GM21723 (cell line): ENCODE data around the gene SCN11A.
"Not testable (repeated sequence)": the region's sequence is repeated elsewhere in the genome, so short reads cannot be mapped to it uniquely, and the experiment has no call there.

Experiments used
- ATAC-seq: cut with Tn5 transposase; IDR thresholded peaks from one replicate; pipeline ENCODE4 v1.9.1; 2021; ENCODE audit warnings: mild to moderate bottlenecking, moderate library complexity; ENCODE audit not compliant: unreplicated experiment

Gene SCN11A

DNA sequence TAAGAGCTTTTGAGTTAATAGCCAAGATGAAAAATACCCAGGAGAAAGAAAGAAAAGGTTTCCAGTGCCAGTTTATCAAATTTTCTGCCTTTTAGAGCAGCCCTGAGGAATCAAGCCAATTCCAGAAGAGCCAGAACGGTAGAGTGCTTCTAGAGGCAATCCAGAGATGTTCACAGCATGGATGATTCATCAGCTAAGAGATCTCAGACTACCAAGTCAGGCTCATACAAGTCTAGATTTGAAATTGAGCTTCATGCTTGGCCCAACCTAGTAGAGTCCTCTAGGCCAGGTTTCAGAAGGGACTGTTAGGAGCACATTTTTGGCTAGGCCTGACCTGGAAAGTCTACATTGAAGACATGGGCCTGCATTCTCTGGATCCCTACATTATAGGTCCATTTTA, 15.5 kb upstream of the SCN11A start:
- ATAC-seq = no peak

DNA sequence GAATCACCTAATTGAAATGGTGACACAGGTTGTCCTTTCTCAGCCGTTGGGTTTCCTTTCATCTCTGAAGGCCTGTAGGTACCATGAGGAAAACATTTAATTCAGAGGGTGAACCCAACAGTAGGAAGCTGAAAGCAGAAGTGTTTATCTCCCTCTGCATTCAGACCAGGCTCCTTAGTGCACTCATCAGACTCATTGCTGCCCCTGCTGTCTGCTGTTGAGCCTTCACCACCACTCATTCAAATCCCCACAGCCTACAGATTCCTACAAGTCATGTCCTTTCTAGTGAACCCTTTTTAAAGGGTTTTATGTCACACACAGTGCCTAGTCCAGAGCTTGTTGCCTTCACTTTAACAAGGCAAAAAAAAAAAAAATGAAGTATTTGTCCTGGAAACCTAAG, 13.5 kb upstream of the SCN11A start:
- ATAC-seq = peak; percentile 100

DNA sequence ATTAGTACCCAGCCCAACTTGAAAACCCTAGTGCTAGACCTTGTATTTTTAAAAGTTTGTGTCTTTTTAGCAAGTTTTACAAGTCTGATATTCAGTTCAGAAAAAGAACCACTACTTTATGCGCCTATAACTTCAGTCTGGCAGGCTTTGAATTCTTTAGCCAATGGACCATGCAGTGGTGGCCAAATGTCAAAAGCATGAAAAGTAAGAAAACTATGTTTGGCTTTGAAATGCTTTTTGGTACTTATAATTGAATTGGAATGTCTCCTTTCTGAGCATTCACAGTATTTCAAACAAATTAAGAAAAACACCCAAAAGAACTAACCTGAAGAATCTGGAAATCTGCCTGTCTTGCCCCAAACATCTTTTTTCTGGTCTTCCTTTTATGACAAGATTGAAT, 12.9 kb upstream of the SCN11A start:
- no peak for ATAC-seq

DNA sequence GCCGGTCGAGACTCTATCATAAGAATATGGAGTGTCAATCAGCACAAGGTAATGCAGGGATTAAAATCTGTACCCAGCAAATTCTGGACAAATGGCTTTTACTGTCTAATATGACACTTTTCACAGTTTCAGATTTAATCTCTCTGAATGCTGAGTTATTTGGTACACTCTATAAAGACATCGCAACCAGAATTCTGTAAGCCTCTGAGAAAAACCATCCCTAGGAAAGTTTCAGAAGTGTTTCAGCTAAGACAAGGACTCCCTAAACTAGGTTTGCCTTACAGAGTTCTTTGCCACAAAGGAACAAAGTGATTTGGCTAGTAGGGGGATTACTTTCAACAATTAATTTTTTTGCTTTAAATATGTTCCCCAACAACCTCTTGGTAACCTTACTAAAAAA, 11.4 kb upstream of the SCN11A start:
- no peak for ATAC-seq

DNA sequence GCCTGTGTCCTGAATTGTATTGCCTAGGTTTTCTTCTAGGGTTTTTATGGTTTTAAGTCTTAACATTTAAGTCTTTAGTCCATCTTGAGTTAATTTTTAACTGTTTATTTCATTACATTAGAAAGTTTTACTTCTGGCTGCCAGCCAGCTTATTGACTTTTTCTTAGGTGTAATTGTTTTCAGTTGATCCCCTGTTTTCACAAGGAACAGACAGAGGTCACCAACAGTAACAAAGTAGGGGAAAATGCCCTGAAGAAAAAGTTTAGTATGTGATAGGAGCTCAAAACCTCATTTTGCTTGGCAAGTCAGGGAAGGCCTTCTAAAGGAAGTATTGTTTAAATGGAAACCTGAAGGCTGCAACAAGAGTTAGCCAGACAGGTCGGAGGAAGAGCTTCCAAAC, 10.4 kb upstream of the SCN11A start:
- no peak for ATAC-seq

DNA sequence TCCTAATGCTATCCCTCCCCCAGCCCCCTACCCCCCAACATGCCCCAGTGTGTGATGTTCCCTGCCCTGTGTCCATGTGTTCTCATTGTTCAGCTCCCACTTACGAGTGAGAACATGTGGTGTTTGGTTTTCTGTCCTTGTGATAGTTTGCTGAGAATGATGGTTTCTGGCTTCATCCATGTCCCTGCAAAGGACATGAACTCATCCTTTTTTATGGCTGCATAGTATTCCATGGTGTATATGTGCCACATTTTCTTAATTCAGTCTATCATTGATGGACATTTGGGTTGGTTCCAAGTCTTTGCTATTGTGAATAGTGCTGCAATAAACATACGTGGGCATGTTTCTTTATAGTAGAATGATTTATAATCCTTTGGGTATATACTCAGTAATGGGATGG, 9.5 kb upstream of the SCN11A start:
- ATAC-seq = not testable (repeated sequence)

DNA sequence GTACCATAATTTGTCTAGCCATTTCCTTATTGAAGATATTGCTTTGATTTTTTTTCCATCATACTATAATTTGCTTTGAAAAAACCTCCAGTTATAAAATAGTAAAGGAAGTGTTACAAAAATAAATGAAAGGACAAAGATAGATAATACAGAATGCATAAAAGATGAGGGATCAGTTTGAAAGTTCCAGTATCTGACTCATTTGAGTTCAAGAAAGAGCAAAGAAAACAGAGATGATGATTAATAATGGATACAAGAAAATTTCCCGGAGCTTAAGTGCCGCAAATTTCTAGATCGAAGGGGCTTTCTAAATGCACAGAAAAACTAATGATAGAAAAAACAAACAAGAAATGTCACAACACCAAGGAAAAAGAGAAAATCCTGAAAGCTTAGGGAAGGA, 4.4 kb upstream of the SCN11A start:
- ATAC-seq = no peak

DNA sequence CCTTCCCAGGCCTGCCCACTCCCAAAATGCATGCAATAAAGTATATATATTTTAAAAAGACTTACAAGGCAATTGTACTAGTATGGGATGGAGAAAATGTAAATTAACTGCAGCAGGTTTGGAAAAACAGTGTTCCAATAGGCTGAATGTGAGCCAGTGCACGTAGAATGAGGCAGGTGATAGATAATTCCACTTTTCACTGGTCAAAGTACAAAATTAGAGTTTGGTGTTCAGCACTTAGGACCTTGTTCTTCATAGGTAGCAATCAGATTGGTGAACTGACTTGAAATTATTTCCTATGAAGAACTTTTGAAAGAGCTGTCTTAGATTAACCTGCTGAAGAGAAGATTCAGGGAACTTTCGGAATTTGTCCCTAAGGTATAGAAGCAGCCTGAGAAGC, 2.0 kb upstream of the SCN11A start:
- ATAC-seq = no peak

DNA sequence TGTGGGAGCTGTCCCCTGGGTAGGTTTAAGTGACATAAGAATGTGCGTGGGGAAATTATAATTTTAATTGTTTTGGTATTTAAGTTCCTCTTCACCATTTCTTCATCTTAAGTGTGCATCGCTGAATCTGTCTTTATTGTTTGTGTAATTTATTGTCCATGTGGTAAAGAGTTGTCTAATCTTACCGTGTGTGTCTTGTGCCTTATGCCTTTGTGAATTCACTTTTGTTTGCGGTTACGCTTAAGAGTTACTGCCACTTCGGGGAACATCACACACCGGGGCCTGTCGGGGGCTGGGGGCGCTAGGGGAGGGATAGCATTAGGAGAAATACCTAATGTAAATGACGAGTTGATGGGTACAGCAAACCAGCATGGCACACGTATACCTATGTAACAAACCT, 839 bp upstream of the SCN11A start:
- ATAC-seq = no peak

DNA sequence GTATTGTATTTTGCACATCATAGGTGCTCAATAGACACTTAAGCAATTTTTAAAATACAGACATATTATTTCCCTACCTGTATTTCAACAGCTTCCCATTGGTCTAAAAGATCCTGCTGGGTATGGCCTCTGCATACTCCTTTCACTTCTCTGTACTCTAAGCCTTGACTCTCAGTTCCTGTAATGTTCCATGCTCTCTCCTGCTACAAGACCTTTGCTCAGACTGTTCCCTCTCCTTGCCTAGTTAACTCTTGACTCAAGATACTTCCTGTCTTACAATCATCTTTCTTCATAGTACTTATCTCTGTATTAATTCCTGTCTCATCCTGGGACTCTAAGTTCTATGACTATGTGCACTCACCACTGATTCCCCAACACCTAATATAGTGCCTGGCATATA, 1.7 kb downstream of the SCN11A start:
- ATAC-seq = no peak

DNA sequence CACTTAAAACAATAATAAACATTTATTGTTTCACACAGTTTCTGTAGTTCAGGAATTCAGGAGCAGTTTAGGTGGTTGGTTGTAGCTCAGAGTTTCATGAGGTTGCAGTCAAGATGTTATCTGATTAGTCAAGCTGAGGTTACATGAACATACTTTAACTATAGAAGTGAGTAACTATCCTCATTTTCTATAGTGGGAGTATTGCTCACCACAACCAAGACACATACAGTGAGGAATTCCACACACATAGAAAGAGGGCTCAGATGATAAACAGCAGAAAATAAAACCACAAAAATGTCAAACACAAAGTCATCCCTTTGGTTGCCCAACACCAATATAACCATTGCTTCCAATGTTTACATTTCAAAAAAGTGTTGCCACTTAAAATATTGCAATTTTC, 13.6 kb downstream of the SCN11A start:
- no peak for ATAC-seq

DNA sequence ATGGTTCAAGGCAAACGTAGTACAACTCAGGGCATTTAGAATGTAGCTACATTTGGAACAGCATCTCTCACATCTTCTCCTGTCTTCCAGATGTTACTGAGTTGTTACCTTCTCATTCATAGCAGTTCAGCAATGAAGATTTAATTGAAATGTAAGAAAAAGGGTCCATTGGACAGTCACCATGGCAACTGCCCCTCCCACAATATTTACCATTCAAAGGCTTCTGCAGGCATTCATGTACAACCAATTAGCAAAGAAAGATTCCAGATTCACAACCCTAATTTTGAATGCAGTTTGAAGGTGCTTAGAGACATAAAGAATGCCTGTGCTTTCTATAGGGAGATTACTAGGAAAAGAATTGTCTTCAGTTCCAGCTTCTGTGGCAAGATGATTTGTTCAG, 22.2 kb downstream of the SCN11A start:
- no peak for ATAC-seq

DNA sequence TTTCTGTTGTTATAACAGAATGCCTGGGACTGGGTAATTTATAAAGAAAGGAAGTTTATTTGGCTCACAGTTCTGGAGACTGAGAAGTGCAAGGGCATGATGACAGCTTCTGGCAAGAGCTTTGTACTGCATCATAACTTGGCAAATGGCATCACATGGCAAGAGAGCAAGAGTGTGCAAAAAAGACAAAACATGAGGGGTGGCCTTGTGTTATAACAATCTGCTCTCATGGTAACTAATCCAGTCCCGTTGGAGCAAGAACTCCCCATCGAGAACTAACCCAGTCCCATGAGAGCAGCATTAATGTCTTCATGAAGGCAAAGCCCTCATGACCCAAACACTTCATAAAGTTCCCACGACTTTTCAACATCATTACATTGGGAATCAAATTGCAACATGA, 23.2 kb downstream of the SCN11A start:
- no peak for ATAC-seq

DNA sequence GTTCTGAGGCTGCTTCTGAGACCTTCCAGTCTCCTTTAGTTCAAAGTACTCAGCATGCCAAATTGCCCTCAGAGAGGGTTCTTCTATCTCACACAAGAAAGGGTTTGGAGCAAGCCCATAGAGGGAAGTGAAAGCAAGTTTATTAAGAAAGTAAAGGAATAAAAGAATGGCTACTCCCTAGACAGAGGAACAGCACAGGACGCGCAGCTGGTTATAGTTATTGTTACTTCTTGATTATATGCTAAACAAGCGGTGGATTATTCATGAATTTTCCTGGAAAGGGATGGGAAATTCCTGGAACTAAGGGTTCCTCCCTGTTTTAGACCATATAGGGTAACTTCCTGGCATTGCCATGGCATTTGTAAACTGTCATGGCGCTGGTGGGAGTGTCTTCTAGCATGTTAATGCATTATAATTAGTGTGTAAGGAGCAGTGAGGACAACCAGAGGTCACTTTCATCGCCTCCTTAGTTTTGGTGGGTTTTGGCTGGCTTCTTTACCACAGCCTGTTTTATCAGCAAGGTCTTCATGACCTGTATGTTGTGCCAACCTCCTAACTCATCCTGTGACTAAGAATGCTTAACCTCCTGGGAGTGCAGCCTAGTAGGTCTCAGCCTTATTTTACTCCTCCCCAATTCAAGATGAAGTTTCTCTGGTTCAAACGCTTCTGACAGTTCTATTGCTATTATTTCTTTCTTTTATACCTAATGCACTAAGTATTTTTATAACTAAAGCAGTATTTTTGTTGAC, 26.3 kb downstream of the SCN11A start:
- no peak for ATAC-seq

DNA sequence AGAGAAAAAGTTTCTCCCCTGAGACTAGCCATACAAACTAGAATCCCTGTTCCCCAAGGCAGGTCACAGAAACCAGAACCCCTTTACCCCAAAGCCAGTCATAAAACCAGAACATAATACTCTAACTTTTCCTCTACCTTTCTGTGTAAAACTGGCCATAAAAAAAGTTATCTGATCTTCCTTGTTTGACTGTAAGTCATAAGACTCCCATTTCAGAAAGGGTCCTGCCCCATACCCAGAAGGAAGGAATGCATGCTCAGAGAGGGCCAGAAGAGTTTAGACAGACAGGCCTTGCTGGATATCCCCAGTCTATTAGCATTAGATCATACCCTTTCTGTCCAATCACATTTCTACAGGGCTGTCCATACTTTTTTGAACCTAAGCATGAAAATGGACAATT, 27.2 kb downstream of the SCN11A start:
- ATAC-seq = no peak

DNA sequence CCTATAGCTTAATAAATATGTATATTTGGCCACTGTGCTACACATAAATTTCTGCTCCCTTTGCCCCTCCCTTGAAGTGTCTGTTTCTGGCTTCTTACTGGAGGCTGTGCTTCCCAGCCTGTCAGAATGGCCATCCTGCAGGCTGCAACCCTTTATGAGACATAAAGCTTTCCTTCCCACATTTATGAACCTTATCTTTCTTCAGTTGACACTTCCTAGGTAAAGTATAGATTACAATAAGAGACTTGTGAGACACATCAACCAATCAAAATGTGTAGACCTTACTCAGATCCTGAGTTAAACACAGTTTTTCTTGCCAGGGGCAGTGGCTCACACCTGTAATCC, 29.5 kb downstream of the SCN11A start:
- ATAC-seq = no peak

DNA sequence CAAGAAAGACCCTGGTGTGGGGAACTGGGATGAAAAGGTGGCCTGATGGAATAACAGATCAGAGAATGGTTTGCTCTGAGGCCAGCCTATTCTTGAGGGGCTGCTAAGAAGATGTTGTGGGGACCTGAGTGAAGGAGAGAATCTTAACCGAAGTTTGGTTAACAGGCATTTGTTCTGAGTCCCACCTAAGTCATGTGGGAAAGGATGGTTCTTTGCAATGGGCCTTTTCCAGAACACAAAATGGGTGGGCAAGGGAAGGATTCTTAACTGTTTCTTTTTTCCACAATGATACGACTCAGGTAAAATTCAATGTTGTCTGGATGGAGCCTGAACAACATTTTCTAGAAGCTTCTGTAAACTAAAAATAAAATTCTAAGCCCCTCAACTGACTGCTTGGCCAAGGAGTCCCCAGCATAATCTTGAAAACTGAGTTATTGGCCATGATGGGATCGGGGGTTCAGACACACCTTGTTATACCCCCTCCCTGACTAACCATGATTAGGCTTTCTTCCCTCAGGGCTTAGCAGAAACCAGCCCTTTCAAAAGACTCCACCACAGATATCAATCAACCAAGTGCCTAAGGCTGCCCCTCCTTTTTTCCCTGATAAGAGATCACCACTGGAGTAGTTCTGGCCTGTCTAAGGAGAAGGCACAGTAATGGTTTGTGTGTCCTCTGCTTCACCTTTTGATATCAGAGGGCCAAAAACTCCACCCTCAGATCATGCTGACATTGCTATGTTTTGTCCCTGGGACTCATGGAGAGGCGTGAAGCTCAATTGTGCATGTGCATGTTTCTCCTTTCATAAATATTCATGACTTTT, 30.1 kb downstream of the SCN11A start:
- ATAC-seq = no peak

DNA sequence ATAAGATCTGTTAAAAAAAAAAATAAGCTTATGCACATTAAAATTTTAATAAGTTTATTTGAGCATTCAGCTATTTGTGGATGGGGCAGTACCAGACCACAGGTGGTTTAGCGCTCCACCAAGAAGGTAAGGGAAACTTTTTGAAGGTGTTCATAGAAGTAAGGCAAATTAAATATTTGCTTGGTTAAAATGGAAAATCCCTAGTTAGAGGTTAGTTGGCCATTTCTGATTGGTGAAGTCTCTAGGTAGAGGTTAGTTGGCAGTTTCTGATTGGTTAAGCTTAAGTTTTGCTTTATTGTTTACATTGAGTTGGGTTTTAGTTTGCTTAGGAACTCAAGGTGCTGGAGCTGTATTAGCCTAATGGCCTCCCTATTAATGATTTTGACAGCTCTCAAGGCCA, 30.7 kb downstream of the SCN11A start:
- ATAC-seq = no peak

DNA sequence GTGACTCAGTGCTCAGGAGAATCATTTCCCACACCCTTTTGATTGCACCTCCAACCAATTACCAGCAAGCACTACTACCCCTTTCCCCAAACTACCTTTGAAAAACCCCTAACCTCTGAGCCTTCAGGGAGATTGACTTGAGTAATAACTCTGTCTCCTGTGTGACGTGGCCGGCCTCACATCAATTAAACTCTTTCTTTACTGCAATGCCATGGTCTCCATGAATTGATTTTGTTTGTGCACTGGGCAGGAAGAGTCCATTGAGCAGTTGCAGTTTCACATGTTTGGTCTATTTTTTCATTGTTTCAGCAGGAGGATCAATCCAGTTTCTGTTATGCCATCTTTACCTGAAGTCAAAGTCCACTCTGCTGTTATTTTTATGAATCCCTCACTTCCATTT, 32.4 kb downstream of the SCN11A start:
- ATAC-seq = no peak

DNA sequence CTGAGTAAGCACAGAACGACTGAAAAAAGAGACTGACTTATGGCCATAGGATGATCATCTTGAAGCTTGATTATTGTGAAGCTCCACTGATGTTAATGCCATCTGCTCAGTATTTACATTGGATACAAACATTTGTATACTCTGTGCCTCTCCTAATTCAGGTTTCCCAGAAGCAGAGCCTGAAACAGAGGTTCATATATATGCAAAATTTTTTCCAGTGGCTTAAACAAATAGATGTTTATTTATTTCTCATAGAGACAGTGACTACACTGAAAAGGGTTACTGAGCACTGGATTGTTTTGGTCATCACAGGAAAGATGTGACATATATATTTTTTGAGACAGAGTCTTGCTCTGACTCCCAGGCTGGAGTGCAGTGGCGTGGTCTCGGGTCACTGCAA, 36.3 kb downstream of the SCN11A start:
- ATAC-seq = no peak

DNA sequence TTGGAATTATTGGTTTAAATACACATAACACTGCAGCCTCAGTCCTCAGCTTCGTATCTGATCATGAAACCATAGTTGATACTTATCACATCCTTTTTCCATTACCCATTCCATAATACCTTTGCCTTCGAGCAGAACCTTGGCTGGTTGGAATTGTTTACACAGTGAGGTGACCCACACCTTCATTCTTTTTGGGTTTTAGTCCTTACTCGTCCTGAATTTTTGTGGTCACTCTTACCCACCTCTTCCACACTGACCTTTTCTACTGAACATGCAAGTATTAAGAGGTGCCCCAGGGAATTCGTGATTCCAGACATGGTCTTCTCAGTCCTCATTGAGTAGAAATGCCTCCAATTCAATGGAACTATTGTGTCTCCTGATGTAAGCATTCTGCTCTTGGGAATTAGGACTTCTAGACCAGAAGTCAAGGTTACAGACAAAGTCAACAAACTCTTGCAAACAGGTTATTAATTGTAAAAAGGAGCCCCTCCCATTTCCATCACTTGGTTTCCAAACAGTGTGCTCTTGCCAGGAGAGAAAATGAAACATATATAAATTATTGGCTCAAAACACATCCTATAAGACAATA, 37.7 kb downstream of the SCN11A start:
- ATAC-seq = no peak

DNA sequence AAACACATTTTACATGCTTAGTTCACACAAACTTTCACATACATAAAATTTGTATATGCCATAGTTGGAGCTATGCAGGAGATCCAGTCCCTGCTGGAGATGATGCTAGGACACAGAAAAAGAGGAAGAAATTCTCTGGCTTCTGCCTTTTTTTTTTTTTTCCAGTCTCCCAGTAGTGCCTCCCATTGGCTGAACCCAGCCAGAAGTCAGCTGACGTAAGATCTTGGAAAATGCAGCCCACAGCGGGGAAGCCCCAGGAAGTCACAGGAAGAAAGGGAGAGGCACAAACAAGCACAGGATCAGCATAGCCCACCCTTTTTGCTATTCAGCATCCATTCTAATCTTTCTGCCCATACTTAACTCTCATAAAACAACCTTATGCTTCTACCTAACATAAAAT, 38.5 kb downstream of the SCN11A start:
- no peak for ATAC-seq
